Fibroblast of villous mesenchyme (primary cell): ENCODE data around the gene SUN3. TPM values are rescaled to one million over a fixed set of nuclear protein-coding genes. Genes with fewer than 3 reads are reported as not detected.

ENCODE experiments used
- DNase-seq: peaks from one replicate; pipeline ENCODE4 v3.0.0-alpha.2; 2010; ENCODE audit warnings: low read depth
- H3K4me3 ChIP-seq: 2 replicates; pipeline ENCODE4 v1.5.1; 2011; ENCODE audit warnings: low read depth, mild to moderate bottlenecking, low read length
- total RNA-seq: library from RNA; depleted of rRNA; stranded (reverse); fragments of >200 nt; gene quantifications from 2 replicates; pipeline ENCODE4 v1.2.3, GENCODE V29; 2012
- TF ChIP-seq, protein P1 (sequence below): IDR thresholded peaks from 2 replicates; pipeline ENCODE4 v1.5.1; 2012; ENCODE audit warnings: low read depth, mild to moderate bottlenecking, low read length; ENCODE audit not compliant: insufficient read depth

Gene SUN3
- total RNA-seq, 1 donor: not detected

- DNase-seq: no peak
- H3K4me3 ChIP-seq: no peak overlapping the region
- TF ChIP-seq, protein P1, sequence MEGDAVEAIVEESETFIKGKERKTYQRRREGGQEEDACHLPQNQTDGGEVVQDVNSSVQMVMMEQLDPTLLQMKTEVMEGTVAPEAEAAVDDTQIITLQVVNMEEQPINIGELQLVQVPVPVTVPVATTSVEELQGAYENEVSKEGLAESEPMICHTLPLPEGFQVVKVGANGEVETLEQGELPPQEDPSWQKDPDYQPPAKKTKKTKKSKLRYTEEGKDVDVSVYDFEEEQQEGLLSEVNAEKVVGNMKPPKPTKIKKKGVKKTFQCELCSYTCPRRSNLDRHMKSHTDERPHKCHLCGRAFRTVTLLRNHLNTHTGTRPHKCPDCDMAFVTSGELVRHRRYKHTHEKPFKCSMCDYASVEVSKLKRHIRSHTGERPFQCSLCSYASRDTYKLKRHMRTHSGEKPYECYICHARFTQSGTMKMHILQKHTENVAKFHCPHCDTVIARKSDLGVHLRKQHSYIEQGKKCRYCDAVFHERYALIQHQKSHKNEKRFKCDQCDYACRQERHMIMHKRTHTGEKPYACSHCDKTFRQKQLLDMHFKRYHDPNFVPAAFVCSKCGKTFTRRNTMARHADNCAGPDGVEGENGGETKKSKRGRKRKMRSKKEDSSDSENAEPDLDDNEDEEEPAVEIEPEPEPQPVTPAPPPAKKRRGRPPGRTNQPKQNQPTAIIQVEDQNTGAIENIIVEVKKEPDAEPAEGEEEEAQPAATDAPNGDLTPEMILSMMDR: no peak
Measured at GRCh38 chr7:48042636-48043035, 13.7 kb upstream of the SUN3 start.

DNA sequence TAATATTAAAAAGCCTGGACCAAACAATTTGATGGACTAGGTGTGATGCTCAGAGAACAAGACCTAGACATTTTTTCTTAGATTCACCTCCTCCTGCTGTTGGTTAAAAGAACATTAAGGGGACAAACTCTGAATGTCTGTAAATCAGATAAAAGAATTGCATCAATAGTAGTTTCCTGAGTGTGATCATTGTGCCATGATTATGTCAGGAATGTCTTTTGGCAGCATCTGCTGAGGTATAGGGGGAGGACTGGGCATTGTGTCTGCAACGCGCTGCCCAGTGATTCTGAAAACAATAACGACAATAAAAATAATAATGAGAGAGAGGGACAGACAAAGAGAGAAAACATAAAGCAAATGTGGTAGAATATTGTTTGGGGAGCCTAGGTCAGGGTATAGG, 13.3 kb upstream of the SUN3 start:
- no peak for DNase-seq
- H3K4me3 ChIP-seq: no peak overlapping the region
- TF ChIP-seq, protein P1: no peak

DNA sequence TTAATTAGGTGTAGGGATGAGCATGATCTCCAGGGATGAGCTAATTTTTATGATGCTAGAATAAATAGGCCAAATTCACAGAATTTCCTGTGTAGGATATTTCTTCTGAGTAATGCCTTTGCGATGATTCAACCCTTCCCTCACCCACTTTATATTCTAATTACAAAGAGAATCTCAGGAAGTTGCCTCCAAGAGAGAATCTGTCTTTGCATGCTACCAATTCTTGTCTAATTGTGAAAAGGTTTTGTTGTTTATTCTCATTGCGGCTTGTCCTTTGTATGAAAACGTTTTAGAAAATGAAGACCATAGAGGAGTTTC, 12.7 kb upstream of the SUN3 start:
- TF ChIP-seq, protein P1: no peak
- no peak overlapping the region for H3K4me3 ChIP-seq
- peak; percentile 23 for DNase-seq

- TF ChIP-seq, protein P1: no peak
- no peak for DNase-seq
- no peak overlapping the region for H3K4me3 ChIP-seq
Measured at GRCh38 chr7:48040944-48041652, 12.2 kb upstream of the SUN3 start.

DNA sequence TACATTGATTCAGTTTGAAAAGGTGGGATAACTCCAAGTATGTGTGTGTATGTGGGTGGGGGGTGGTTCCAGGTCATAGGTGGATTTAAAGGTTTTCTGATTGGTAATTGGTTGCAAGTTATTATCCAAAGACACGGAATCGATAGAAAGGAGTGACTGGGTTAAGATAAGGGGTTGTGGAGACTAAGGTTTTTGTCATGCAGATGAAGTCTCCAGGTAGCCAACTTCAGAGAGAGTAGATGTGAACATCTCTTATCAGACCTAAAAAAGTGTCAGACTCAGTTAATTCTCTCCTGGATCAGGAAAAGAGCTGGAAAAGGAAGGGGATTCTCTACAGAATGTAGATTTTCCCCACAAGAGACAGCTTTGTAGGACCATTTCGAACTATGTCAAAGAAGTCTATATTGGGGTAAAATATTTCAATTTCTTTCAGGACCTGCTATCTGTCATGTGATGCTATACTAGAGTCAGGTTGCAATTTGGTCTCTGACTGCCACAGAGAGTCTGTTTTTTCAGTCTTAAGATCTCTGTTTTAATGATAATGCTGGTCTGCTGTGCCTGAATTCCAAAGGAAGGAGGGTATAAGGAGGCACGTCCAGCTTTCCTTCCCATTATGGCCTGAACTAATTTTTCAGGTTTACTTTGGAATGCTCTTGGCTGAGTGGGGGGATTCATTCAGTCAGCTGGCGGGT, 10.1 kb upstream of the SUN3 start:
- no peak overlapping the region for H3K4me3 ChIP-seq

DNA sequence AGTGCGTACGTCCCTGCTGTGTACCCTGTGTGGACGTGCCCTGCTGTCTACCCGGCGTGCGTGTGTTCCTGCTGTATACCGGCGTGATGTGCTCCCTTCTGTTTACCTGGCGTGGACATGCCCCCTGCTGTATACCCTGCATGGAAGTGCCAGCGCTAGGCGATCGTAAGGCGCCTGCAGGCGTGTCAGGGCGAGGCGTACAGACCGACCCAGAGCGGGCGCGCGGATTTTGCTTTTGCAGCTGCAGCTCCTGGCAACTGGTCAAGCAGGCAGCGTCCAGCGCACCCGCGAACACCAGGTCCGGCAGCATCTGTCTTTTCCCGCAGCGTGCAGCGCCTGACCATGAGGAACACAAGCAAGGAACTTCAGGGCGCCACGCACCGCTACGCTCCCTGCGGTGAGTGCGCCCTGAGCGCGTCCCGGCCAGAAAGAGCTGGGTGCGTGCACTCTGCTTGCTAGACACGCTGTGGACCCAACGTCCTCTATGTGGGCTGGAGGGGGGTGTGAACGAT, 7.1 kb upstream of the SUN3 start:
- TF ChIP-seq, protein P1: no peak
- peak; percentile 51 for DNase-seq
- H3K4me3 ChIP-seq: peak overlapping the region; percentile 66

More for the DNA sequence above, 10.1 kb upstream of the SUN3 start:
- no peak for DNase-seq
- TF ChIP-seq, protein P1: no peak
